Measurements from ENCODE around the gene UBXN11. TPM values are rescaled to one million over a fixed set of nuclear protein-coding genes. Genes with fewer than 3 reads are reported as not detected.

Gene UBXN11
- total RNA-seq, 1 donor = 5.8 TPM

DNA sequence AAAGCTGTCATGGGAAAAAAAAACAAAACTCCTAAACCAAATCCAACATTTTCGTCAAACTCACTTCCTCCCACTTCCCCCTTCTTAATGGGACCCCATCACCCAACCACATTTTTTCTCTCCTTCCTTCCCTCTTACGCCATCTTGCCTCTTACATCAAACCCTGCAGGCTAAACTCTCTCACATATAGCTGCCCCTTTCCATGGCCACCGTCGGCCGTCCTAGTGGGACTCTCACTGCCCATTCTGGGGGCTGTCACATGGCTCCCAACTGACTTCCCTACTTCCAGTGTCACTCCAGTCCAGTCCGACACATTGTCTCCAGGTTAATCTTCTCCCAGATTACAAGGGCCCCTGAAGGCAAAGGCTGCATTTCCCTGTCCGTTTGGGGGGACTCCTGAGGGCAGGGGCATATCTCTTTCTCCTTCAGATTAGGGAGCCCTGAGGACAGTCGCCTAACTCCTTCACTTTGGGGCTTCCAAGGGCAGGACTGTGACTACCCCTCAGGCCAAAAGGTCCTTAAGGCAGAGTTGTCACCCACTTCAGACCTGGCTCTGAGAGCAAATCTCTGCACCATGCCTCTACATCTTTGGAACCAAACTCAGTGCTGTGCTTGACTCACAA is 658 bp downstream of the UBXN11 start:
- Histone ChIP-seq H3K27me3 (ENCODE audit: insufficient read depth, low read length) (no peaks in the 10 kb centered on the region), H3K4me3 (ENCODE audit: insufficient read depth, low read length) (peak overlapping the region; percentile 86), H3K4me2 (ENCODE audit: insufficient read depth, low read length) (peak overlapping the region; percentile 78), H3K4me1 (ENCODE audit: insufficient read depth, low read length) (peaks cover 24% of the 10 kb centered on the region), H3K9me3 (ENCODE audit: low read depth, low read length) (no peaks in the 10 kb centered on the region), H2AFZ (ENCODE audit: low read length) (peak overlapping the region; percentile 96), H3K36me3 (ENCODE audit: insufficient read depth, low read length) (no peaks in the 10 kb centered on the region), H3K27ac (ENCODE audit: low read depth, low read length) (peak overlapping the region; percentile 65), H3K79me2 (ENCODE audit: insufficient read depth, low read length) (peaks cover 19% of the 10 kb centered on the region), H4K20me1 (ENCODE audit: insufficient read depth, low read length) (no peaks in the 10 kb centered on the region)
- TF ChIP-seq, protein P1, sequence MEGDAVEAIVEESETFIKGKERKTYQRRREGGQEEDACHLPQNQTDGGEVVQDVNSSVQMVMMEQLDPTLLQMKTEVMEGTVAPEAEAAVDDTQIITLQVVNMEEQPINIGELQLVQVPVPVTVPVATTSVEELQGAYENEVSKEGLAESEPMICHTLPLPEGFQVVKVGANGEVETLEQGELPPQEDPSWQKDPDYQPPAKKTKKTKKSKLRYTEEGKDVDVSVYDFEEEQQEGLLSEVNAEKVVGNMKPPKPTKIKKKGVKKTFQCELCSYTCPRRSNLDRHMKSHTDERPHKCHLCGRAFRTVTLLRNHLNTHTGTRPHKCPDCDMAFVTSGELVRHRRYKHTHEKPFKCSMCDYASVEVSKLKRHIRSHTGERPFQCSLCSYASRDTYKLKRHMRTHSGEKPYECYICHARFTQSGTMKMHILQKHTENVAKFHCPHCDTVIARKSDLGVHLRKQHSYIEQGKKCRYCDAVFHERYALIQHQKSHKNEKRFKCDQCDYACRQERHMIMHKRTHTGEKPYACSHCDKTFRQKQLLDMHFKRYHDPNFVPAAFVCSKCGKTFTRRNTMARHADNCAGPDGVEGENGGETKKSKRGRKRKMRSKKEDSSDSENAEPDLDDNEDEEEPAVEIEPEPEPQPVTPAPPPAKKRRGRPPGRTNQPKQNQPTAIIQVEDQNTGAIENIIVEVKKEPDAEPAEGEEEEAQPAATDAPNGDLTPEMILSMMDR (IDR thresholded peaks at IDR 0.05; ENCODE audit: extremely low read depth, low read depth, low read length) = no peak
- peak; percentile 23 for DNase-seq (ENCODE audit: insufficient read length, low spot score, missing footprints)

DNA sequence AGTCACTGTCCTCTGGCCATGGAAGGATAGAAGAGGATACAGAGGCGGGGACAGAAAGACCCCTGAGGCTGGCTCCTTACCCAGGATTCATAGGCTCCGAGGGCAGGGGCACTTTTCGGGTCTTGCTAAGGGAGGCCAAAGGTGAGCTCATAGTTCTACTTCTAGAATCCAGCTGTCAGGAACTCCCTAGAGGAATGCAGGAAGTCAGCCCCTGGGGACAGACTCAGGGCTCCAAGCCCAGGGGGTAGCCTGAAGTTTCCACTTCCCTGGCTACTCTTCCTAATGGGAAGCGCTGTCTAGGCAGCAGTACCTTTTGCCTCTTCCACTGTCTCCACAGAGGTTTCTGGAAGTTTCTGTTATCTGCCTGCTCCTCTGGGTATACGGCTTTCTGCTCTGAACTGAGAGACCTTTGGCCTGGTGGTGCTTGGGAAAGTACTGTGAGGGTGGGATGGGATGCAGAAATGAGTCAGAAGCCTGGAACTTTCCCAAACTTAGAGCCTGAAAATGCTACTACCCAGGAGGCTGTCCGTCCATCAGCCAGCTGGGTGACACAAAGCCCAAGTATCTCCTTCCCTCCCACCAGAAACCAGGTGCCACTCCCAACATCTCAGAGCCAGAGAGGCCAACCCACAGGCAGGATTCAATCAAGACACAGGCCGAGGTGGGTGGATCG is 3.6 kb downstream of the UBXN11 start:
- Histone ChIP-seq H3K4me3 (ENCODE audit: insufficient read depth, low read length) (no peak overlapping the region), H4K20me1 (ENCODE audit: insufficient read depth, low read length) (no peaks in the 10 kb centered on the region), H2AFZ (ENCODE audit: low read length) (peak overlapping the region; percentile 54), H3K79me2 (ENCODE audit: insufficient read depth, low read length) (peaks cover 23% of the 10 kb centered on the region), H3K27ac (ENCODE audit: low read depth, low read length) (peak overlapping the region; percentile 45), H3K27me3 (ENCODE audit: insufficient read depth, low read length) (no peaks in the 10 kb centered on the region), H3K36me3 (ENCODE audit: insufficient read depth, low read length) (no peaks in the 10 kb centered on the region), H3K9me3 (ENCODE audit: low read depth, low read length) (no peaks in the 10 kb centered on the region), H3K4me1 (ENCODE audit: insufficient read depth, low read length) (peaks cover 29% of the 10 kb centered on the region), H3K4me2 (ENCODE audit: insufficient read depth, low read length) (peak overlapping the region; percentile 4)
- TF ChIP-seq, protein P1 (IDR thresholded peaks at IDR 0.05; ENCODE audit: extremely low read depth, low read depth, low read length) = no peak
- peak; percentile 98 for DNase-seq (ENCODE audit: insufficient read length, low spot score, missing footprints)

DNA sequence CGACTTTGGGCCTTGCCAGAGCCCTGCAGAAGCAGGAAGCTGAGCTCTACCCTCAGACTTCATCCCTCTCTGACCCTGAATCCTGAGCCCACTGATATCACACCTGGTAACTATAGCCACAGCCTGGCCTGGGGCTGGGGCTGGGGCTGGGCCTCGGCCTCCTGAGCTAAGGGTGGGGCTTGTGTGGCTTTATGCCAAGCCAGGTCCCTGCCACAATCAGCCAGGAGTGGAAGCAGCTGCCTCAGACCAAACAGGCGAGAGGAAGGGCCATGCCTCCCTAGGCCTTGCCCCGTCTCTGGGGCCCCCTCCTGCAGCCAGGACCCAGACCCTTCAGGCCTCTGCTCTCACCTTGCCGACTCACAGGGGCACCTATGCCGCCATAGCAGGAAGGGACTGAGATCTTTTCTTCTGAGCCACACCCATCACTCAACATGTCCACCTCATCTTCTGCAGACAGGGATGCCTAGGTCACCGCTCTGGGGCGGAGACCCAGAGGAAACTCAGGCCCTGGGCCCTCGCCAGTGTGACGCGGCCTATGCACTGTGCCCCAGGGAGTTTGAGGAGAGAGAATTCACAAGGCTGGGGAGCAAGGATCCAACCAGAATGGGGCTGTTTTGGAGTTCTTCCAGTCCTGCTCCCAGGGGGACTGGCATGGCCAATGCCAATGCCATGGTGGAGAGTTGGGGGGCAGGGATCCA is 5.7 kb downstream of the UBXN11 start:
- Histone ChIP-seq H3K79me2 (ENCODE audit: insufficient read depth, low read length) (peaks cover 17% of the 10 kb centered on the region), H3K9me3 (ENCODE audit: low read depth, low read length) (no peaks in the 10 kb centered on the region), H4K20me1 (ENCODE audit: insufficient read depth, low read length) (no peaks in the 10 kb centered on the region), H3K36me3 (ENCODE audit: insufficient read depth, low read length) (peaks cover 9% of the 10 kb centered on the region), H3K4me1 (ENCODE audit: insufficient read depth, low read length) (peaks cover 20% of the 10 kb centered on the region), H3K27ac (ENCODE audit: low read depth, low read length) (no peak overlapping the region), H3K4me2 (ENCODE audit: insufficient read depth, low read length) (no peak overlapping the region), H3K27me3 (ENCODE audit: insufficient read depth, low read length) (no peaks in the 10 kb centered on the region), H3K4me3 (ENCODE audit: insufficient read depth, low read length) (no peak overlapping the region), H2AFZ (ENCODE audit: low read length) (no peak overlapping the region)
- DNase-seq (ENCODE audit: insufficient read length, low spot score, missing footprints) = peak; percentile 63
- TF ChIP-seq, protein P1 (IDR thresholded peaks at IDR 0.05; ENCODE audit: extremely low read depth, low read depth, low read length) = no peak

DNA sequence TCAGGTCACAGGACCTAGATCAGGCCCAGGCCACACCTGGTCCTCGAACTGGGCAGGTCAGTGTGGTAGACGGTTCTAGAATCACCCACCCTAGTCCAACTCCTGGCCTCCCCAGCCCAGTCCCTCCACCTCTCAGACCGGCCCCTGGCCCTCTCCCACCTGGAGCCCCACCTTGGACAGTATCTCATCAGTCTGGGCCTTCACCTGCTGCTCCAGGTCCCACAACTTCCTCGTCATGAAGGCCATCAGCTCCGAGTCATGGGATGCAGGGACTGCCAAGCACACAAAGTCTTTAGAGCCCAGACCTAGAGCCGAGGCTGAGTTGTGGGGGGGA is 8.7 kb downstream of the UBXN11 start:
- TF ChIP-seq, protein P1 (IDR thresholded peaks at IDR 0.05; ENCODE audit: extremely low read depth, low read depth, low read length) = no peak
- DNase-seq (ENCODE audit: insufficient read length, low spot score, missing footprints) = no peak
- H3K9me3 ChIP-seq (ENCODE audit: low read depth, low read length) = no peaks in the 10 kb centered on the region
- peaks cover 9% of the 10 kb centered on the region for H3K36me3 ChIP-seq (ENCODE audit: insufficient read depth, low read length)
- H3K27ac ChIP-seq (ENCODE audit: low read depth, low read length) = no peak overlapping the region
- H2AFZ ChIP-seq (ENCODE audit: low read length) = no peak overlapping the region
- peaks cover 11% of the 10 kb centered on the region for H3K4me1 ChIP-seq (ENCODE audit: insufficient read depth, low read length)
- H3K79me2 ChIP-seq (ENCODE audit: insufficient read depth, low read length) = peaks cover 12% of the 10 kb centered on the region
- no peak overlapping the region for H3K4me3 ChIP-seq (ENCODE audit: insufficient read depth, low read length)
- no peaks in the 10 kb centered on the region for H3K27me3 ChIP-seq (ENCODE audit: insufficient read depth, low read length)
- H3K4me2 ChIP-seq (ENCODE audit: insufficient read depth, low read length) = no peak overlapping the region
- no peaks in the 10 kb centered on the region for H4K20me1 ChIP-seq (ENCODE audit: insufficient read depth, low read length)
